Skin epidermis (tissue), 12 donors: Measurements from ENCODE around the gene STAMBPL1.
A peak's percentile ranks its signal among the peaks of the same experiment; 100 is the strongest.

Experiments used
- H3K27ac ChIP-seq, 21 experiments: fragments of 200-600 bp; sonication (generic) in 11 of 21; one replicate each; pipeline ENCODE4 v1.5.0; 2020; ENCODE audit warnings: mild to moderate bottlenecking in 3 of 21, inconsistent platforms in 2 of 21, moderate library complexity in 2 of 21
- H3K4me3 ChIP-seq, 7 experiments: fragments of 200-600 bp; sonication (generic) in 2 of 7; one replicate each; pipeline ENCODE4 v1.5.0; 2020; ENCODE audit warnings: inconsistent platforms in 2 of 7, mild to moderate bottlenecking in 2 of 7, moderate library complexity in 1 of 7

STAMBPL1 gene

DNA sequence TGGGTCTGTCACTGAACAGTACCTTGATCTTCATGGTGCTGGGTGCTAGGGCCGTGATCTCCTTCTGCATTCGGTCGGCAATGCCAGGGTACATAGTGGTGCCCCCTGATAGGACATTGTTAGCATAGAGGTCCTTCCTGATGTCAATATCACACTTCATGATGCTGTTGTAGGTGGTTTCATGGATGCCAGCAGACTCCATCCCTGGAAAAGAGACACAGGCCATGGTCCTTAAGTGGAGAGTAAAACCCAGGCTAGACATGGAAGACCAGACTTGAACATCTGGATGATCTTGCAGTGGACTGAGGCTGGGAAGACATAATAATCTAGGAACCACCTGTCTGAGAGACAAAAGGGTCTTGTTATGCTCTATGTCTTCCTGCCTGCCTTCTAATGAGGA is 58.0 kb downstream of the STAMBPL1 start:
- H3K4me3 ChIP-seq = no peak overlapping the region
- no peak overlapping the region for H3K27ac ChIP-seq

- H3K27ac ChIP-seq = no peak overlapping the region
- H3K4me3 ChIP-seq = no peak overlapping the region
Observed at GRCh38 chr10:88938938-88939337, 58.9 kb downstream of the STAMBPL1 start.

- H3K4me3 ChIP-seq = no peak overlapping the region
- H3K27ac ChIP-seq = no peak overlapping the region
Observed at GRCh38 chr10:88941026-88941425, 61.0 kb downstream of the STAMBPL1 start.

DNA sequence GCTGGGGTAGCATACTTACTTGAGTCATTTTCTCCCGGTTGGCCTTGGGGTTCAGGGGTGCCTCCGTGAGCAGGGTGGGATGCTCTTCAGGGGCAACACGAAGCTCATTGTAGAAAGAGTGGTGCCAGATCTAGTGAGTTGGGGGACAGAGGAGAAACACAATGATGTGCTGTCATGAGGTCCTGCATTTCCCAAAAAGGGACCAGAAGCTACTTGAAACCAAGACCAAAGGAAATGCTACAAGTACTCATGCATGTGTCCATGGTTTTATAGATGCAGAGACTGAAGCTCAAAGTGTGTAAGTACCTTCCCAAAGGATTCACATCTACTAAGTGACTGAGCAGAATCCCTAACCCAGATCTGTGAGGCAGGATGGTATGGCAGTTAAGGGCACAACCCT is 63.7 kb downstream of the STAMBPL1 start:
- no peak overlapping the region for H3K4me3 ChIP-seq
- H3K27ac ChIP-seq = no peak overlapping the region

- Histone ChIP-seq H3K4me3 (no peak overlapping the region), H3K27ac (no peak overlapping the region)
Observed at GRCh38 chr10:88944813-88945212, 64.8 kb downstream of the STAMBPL1 start.

GRCh38 chr10:88946200-88946599 is 66.2 kb downstream of the STAMBPL1 start:
- Histone ChIP-seq H3K4me3 (no peak overlapping the region), H3K27ac (no peak overlapping the region)

- H3K27ac ChIP-seq = no peak overlapping the region
- H3K4me3 ChIP-seq = no peak overlapping the region
Observed at GRCh38 chr10:88946965-88947590, 67.0 kb downstream of the STAMBPL1 start.

- H3K4me3 ChIP-seq = no peak overlapping the region
Observed at GRCh38 chr10:88949051-88949450, 69.0 kb downstream of the STAMBPL1 start.

GRCh38 chr10:88949912-88950837 is 70.1 kb downstream of the STAMBPL1 start:
- peak overlapping the region in 10 of 21 experiments; percentile 31 to 79 (median 67) for H3K27ac ChIP-seq
- H3K4me3 ChIP-seq = no peak overlapping the region

More at GRCh38 chr10:88949051-88949450, 69.0 kb downstream of the STAMBPL1 start:
- no peak overlapping the region for H3K27ac ChIP-seq

DNA sequence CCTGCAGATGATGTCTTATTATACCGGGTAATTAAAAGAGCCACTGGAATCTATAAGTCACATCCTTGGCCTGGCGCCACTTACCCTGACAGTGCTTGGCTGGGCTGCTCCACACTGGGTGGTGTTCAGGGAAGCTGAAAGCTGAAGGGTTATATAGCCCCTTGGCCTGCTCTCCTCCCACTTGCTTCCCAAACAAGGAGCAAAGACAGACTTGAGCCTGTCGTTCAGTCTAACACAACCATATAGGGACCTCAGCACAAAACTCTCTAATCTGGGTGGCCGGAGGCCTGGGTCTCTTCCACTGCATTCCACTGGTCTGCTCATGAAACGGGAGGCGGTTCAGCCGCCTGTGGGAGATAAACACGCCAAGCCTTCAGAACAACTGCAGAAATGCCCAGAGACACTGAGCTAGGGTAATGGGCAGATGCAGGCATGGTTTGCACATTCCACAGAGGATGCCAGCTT is 72.6 kb downstream of the STAMBPL1 start, which contains the start of gene ACTA2:
ACTA2 (minus strand) TSS at position 127 of the 465 bp plus-strand sequence. CDS start 3,843 bp downstream, outside the sequence.
- Histone ChIP-seq H3K4me3 (peak within 1 kb of the TSS in 1 of 7 experiments; percentile 17), H3K27ac (peak within 1 kb of the TSS in 16 of 21 experiments; percentile 8 to 79 (median 44))

DNA sequence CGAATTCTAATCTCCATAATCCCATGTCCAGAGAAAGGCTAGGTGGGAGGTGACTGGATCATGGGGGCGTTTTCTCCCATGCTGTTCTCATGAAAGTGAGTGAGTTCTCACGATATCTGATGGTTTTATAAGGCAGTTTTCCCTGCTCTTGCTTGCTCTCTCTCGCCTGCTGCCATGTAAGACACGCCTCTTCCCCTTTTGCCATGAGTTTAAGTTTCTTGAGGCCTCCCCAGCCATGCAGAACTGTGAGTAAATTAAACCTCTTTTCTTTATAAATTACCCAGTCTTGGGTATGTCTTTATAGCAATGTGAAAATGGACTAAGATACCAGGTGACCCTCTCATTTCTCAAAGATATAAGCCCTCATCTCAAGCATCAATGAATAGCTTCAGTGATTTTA is 73.6 kb downstream of the STAMBPL1 start:
- no peak overlapping the region for H3K4me3 ChIP-seq
- H3K27ac ChIP-seq = peak overlapping the region in 4 of 21 experiments; percentile 3 to 69 (median 42)

DNA sequence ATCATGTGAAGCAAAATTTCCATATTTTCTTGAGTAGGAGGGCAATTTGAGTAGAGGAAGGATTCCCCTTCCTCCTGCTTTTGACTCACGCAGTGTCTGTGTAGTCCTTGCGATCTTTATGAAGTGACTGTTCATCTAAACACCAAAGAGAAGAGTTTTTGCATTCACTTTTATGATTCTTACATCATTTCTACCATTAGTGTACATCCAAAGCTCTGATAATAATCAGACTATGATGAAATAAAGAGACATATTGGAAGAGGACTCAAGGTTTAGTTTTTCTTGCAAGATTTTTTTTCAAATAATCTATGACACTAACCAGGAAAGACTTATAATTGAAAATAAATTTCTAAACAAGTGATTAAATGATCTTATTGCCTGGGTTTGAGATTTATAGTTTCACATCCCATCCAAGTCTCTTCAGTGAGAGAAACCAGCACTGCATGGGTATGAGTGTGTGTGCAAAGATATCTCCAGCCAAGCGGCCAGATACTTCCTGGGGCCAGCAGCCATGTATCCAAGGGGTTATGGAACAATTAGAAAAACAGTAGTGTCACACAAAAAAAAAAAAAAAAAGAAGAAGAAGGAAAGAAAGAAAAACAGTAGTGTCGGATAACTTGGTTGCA is 74.5 kb downstream of the STAMBPL1 start:
- H3K4me3 ChIP-seq = no peak overlapping the region
- no peak overlapping the region for H3K27ac ChIP-seq

DNA sequence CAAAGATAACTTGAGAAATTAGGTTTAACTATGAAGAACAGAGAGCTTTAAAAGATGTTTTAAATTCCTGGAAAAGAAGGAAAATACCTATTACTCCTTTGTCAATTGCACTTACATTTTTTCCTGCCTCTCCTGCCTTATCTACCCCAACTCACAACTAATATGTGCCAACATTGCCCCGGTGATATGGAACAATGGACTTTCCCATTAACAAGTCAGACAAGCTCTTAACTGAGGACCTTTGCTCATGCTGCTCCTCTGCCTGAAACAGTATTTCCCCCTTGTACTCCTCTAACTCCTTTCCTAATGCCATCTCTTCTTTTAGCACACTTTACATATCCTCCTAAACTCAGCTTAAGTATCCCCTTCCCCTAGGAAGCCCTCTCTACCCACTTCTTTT is 77.3 kb downstream of the STAMBPL1 start:
- no peak overlapping the region for H3K27ac ChIP-seq
- no peak overlapping the region for H3K4me3 ChIP-seq

GRCh38 chr10:88958721-88959120 is 78.7 kb downstream of the STAMBPL1 start:
- H3K27ac ChIP-seq = no peak overlapping the region
- no peak overlapping the region for H3K4me3 ChIP-seq

DNA sequence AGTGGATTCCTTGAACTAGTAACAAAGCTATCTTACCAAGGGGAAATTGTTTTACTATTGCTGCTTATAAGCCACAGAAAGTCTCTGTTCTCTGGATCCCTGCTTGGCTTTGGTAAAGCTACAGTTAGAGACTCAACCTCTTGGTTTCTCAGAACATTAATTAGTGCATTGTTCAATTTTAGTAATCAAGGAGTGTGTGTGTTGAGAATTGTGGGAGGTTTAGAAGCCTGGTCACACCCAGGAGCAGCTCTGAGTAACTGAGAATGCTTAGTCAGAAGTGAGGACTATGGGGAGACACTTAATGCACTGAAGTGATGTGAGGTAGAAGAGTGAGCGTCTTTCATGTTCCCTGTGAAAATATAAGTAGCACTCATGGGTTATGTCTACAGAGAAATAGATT is 80.8 kb downstream of the STAMBPL1 start:
- Histone ChIP-seq H3K27ac (no peak overlapping the region), H3K4me3 (no peak overlapping the region)

GRCh38 chr10:88961266-88961665 is 81.2 kb downstream of the STAMBPL1 start:
- Histone ChIP-seq H3K4me3 (no peak overlapping the region), H3K27ac (no peak overlapping the region)

DNA sequence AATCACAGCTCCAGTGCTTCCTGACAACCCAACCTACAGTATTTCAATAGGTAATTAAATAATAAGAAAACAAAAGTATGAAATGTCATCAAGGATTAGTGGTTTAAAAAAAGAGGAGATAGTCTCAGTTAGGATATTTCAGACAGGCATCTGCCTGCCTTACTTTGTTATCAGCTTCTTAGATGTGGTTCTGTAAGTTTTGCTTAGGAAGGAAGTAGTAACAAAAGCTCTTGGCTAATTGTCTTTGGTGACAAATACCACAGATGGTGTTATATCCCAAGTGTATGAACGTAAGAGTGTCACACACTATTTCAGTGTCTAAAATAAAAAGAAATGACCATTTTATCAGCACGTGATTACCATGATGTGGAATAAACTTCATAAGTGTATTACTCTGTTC is 82.3 kb downstream of the STAMBPL1 start:
- Histone ChIP-seq H3K27ac (no peak overlapping the region), H3K4me3 (no peak overlapping the region)

- no peak overlapping the region for H3K4me3 ChIP-seq
- no peak overlapping the region for H3K27ac ChIP-seq
Observed at GRCh38 chr10:88963318-88963717, 83.3 kb downstream of the STAMBPL1 start.

DNA sequence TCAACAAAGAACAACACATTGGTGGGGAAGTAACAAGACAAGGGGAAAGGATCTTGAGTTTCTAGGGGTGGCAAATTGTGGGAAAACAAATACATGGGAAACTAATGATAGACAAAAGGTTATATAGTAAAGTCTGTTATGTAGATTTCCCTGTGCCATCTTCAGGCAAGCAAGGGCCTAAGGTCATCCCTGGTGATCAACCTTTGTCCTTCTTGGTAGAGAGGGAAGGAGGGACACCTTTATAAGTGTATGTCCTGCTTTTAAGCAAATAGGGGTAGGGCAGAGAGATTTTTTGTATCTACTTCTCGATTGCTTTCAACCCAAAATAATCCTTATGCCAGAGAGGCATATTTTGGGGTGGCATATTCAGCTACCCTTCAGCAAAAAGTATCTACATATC is 84.3 kb downstream of the STAMBPL1 start:
- Histone ChIP-seq H3K4me3 (no peak overlapping the region), H3K27ac (no peak overlapping the region)

DNA sequence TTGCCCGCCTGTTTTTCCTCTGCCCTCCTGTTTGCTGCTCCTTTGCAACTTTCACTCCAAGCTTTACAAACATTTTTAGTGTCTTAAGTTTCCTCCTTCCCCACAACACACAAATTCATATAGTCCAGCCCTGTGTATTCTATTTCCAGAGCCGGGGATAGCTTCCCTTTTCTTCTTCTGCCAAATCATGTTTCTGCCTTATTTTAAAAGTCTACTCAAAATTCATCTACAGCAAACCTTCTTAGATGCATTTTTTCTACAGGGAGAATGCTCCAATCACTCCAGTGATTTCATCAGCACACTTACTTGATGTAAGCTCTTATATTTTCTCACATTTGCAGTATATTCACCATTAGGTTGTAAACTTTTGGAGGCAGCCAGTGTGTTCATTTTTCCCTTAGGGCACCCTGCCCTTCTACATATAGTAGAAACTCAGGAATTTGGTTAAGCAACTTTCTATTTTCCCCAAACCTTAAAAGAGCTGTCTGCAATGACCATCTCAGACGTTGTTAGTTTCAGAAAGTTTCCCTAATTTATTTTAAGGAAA is 84.9 kb downstream of the STAMBPL1 start:
- no peak overlapping the region for H3K27ac ChIP-seq
- H3K4me3 ChIP-seq = no peak overlapping the region
